H9 (cell line): ENCODE measurements around the gene ONECUT3. TPM values are rescaled to one million over a fixed set of nuclear protein-coding genes. Genes with fewer than 3 reads are reported as not detected.

Experiments used
- DNase-seq: peaks from one replicate; pipeline ENCODE4 v3.0.0-alpha.2; 2017
- H2AFZ ChIP-seq: one replicate; pipeline ENCODE4 v1.6.1; 2013; ENCODE audit warnings: mild to moderate bottlenecking, low read length, control low read depth, moderate library complexity
- H2AK5ac ChIP-seq: 2 replicates; pipeline ENCODE4 v1.6.1; 2013; ENCODE audit warnings: low read length, control low read depth, mixed read lengths; ENCODE audit not compliant: insufficient read length
- H2BK120ac ChIP-seq: one replicate; pipeline ENCODE4 v1.6.1; 2013; ENCODE audit warnings: low read depth, mild to moderate bottlenecking, low read length, control low read depth, inconsistent platforms; ENCODE audit not compliant: poor library complexity, severe bottlenecking
- H2BK12ac ChIP-seq: 2 replicates; pipeline ENCODE4 v1.6.1; 2013; ENCODE audit warnings: low read length, control low read depth, mixed read lengths, low read depth; ENCODE audit not compliant: insufficient read length
- H2BK15ac ChIP-seq: 2 replicates; pipeline ENCODE4 v1.6.1; 2013; ENCODE audit warnings: low read depth, low read length, control low read depth
- H2BK20ac ChIP-seq: one replicate; pipeline ENCODE4 v1.6.1; 2013; ENCODE audit warnings: low read depth, mild to moderate bottlenecking, low read length, control low read depth, inconsistent platforms; ENCODE audit not compliant: poor library complexity, severe bottlenecking
- H2BK5ac ChIP-seq: 2 replicates; pipeline ENCODE4 v1.6.1; 2013; ENCODE audit warnings: low read length, control low read depth, mixed read lengths; ENCODE audit not compliant: insufficient read length
- H3K14ac ChIP-seq: 2 replicates; pipeline ENCODE4 v1.6.1; 2013; ENCODE audit warnings: low read length, control low read depth; ENCODE audit not compliant: insufficient read depth
- H3K18ac ChIP-seq: 2 replicates; pipeline ENCODE4 v1.6.1; 2013; ENCODE audit warnings: low read depth, mild to moderate bottlenecking, mixed read lengths, low read length, control low read depth; ENCODE audit not compliant: insufficient read length
- H3K23ac ChIP-seq: 2 replicates; pipeline ENCODE4 v1.6.1; 2013; ENCODE audit warnings: low read length, control low read depth, mixed read lengths, low read depth; ENCODE audit not compliant: insufficient read length
- H3K23me2 ChIP-seq: 2 replicates; pipeline ENCODE4 v1.6.1; 2013; ENCODE audit warnings: low read depth, mild to moderate bottlenecking, mixed read lengths, low read length, control low read depth; ENCODE audit not compliant: insufficient read length, poor library complexity, severe bottlenecking
- H3K27ac ChIP-seq: 2 replicates; pipeline ENCODE4 v1.5.1; 2013; ENCODE audit warnings: low read length, control low read depth, mixed read lengths, low read depth; ENCODE audit not compliant: insufficient read length
- H3K27me3 ChIP-seq: 2 replicates; pipeline ENCODE4 v1.6.1; 2013; ENCODE audit warnings: low read length, control low read depth, inconsistent platforms; ENCODE audit not compliant: insufficient read depth
- H3K4ac ChIP-seq: 2 replicates; pipeline ENCODE4 v1.6.1; 2013; ENCODE audit warnings: low read depth, mild to moderate bottlenecking, control low read depth, inconsistent platforms, low read length, moderate library complexity
- H3K4me1 ChIP-seq: 2 replicates; pipeline ENCODE4 v1.6.1; 2013; ENCODE audit warnings: low read length, control low read depth, inconsistent platforms; ENCODE audit not compliant: insufficient read depth
- H3K4me2 ChIP-seq: 2 replicates; pipeline ENCODE4 v1.6.1; 2013; ENCODE audit warnings: low read length, control low read depth, mixed read lengths; ENCODE audit not compliant: insufficient read length, insufficient read depth
- H3K56ac ChIP-seq: 2 replicates; pipeline ENCODE4 v1.6.1; 2013; ENCODE audit warnings: low read depth, mild to moderate bottlenecking, mixed read lengths, low read length, control low read depth; ENCODE audit not compliant: insufficient read length
- H3K79me1 ChIP-seq: 2 replicates; pipeline ENCODE4 v1.6.1; 2013; ENCODE audit warnings: low read depth, mild to moderate bottlenecking, moderate library complexity, low read length, control low read depth, inconsistent platforms; ENCODE audit not compliant: insufficient read depth, poor library complexity, severe bottlenecking
- H3K79me2 ChIP-seq: 2 replicates; pipeline ENCODE4 v1.6.1; 2013; ENCODE audit warnings: low read length, control low read depth, inconsistent platforms; ENCODE audit not compliant: insufficient read depth
- H3K9ac ChIP-seq: 2 replicates; pipeline ENCODE4 v1.6.1; 2013; ENCODE audit warnings: low read length, control low read depth, mixed read lengths; ENCODE audit not compliant: insufficient read length; ENCODE audit errors: extremely low read depth
- H3K9me3 ChIP-seq: one replicate; pipeline ENCODE4 v1.6.1; 2013; ENCODE audit warnings: low read depth, low read length, inconsistent platforms; ENCODE audit not compliant: control insufficient read depth
- H3T11ph ChIP-seq: one replicate; pipeline ENCODE4 v1.6.1; 2013; ENCODE audit warnings: mild to moderate bottlenecking, low read length, control low read depth, inconsistent platforms
- H4K20me1 ChIP-seq: one replicate; pipeline ENCODE4 v1.6.1; 2013; ENCODE audit not compliant: control insufficient read depth, insufficient read length, insufficient read depth
- H4K5ac ChIP-seq: 2 replicates; pipeline ENCODE4 v1.6.1; 2013; ENCODE audit warnings: low read depth, mild to moderate bottlenecking, mixed read lengths, low read length, control low read depth; ENCODE audit not compliant: insufficient read length
- H4K8ac ChIP-seq: replicated peaks from 2 replicates; pipeline ENCODE4 v1.6.1; 2013; ENCODE audit warnings: low read length, control low read depth, mixed read lengths, low read depth; ENCODE audit not compliant: insufficient read length
- H4K91ac ChIP-seq: 2 replicates; pipeline ENCODE4 v1.6.1; 2013; ENCODE audit warnings: low read depth, mild to moderate bottlenecking, moderate library complexity, mixed read lengths, low read length, control low read depth; ENCODE audit not compliant: insufficient read length
- H3K27ac Mint-ChIP-seq, 3 experiments: 2 replicates in 2 of 3; 3 replicates in 1 of 3; pipeline ENCODE4 v1.8.0; 2020 to 2021; ENCODE audit warnings: mixed read lengths in 3 of 3, mild to moderate bottlenecking in 1 of 3, moderate library complexity in 1 of 3
- H3K27me3 Mint-ChIP-seq: 2 replicates; pipeline ENCODE4 v1.8.0; 2021; ENCODE audit warnings: low read depth, mild to moderate bottlenecking, moderate library complexity, mixed read lengths
- H3K36me3 Mint-ChIP-seq, 3 experiments: 2 replicates in 2 of 3; 3 replicates in 1 of 3; pipeline ENCODE4 v1.8.0; 2020 to 2021; ENCODE audit warnings: low read depth in 3 of 3, mixed read lengths in 3 of 3; ENCODE audit not compliant: insufficient read depth in 1 of 3
- H3K4me1 Mint-ChIP-seq, 2 experiments: 2 replicates each; pipeline ENCODE4 v1.8.0; 2020; ENCODE audit warnings: mixed read lengths in 2 of 2
- H3K4me3 Mint-ChIP-seq, 2 experiments: 2 replicates in 1 of 2; 3 replicates in 1 of 2; pipeline ENCODE4 v1.8.0; 2020 to 2021; ENCODE audit warnings: mild to moderate bottlenecking in 2 of 2, mixed read lengths in 2 of 2, moderate library complexity in 1 of 2
- H3K9me3 Mint-ChIP-seq, 2 experiments: 2 replicates in 1 of 2; 3 replicates in 1 of 2; pipeline ENCODE4 v1.8.0; 2020; ENCODE audit warnings: mild to moderate bottlenecking in 2 of 2, mixed read lengths in 2 of 2, moderate library complexity in 1 of 2
- CTCF ChIP-seq: fragments of 200-600 bp; sonication (generic); conservative IDR thresholded peaks from 3 replicates; pipeline ENCODE4 v1.8.0; 2021; ENCODE audit warnings: antibody characterized with exemption, mild to moderate bottlenecking
- WGBS: extraction: QIAGEN DNeasy Blood & Tissue Kit; methylation state at CpG from one replicate; pipeline ENCODE4 v1.1.7; 2013; ENCODE audit warnings: missing lambda C conversion rate, low lambda C conversion rate, mixed read lengths; ENCODE audit not compliant: insufficient read length; ENCODE audit errors: extremely low coverage; 5-methylcytosine and 5-hydroxymethylcytosine counted together
- total RNA-seq: library from RNA; stranded (reverse); gene quantifications from 2 replicates; pipeline ENCODE4 v1.2.1, GENCODE V29; 2021

ONECUT3 gene
- total RNA-seq, 1 experiment from 2014 or later: 0.04 TPM

GRCh38 chr19:1756264-1756663 lies 3.0 kb downstream of the ONECUT3 start:
- no peak overlapping the region for H3K4ac ChIP-seq
- no peak overlapping the region for H4K91ac ChIP-seq
- no peak overlapping the region for H2BK12ac ChIP-seq
- H3K27me3 Mint-ChIP-seq: peaks cover 90% of the 10 kb centered on the region
- H4K5ac ChIP-seq: no peak overlapping the region
- no peak overlapping the region for H3K18ac ChIP-seq
- no peak overlapping the region for H3T11ph ChIP-seq
- H4K20me1 ChIP-seq: no peaks in the 10 kb centered on the region
- no peak overlapping the region for H3K9ac ChIP-seq
- no peak overlapping the region for H2BK120ac ChIP-seq
- no peak for TF ChIP-seq CTCF
- peaks cover 2 to 6% of the 10 kb centered on the region in 2 experiments; a peak in 4 of 5 replicates for H3K9me3 Mint-ChIP-seq
- H2BK5ac ChIP-seq: no peak overlapping the region
- H2BK20ac ChIP-seq: no peak overlapping the region
- H3K27ac Mint-ChIP-seq: no peak overlapping the region
- no peaks in the 10 kb centered on the region for H3K79me1 ChIP-seq
- H2AK5ac ChIP-seq: no peak overlapping the region
- H3K4me3 Mint-ChIP-seq: no peak overlapping the region
- no peak overlapping the region for H2BK15ac ChIP-seq
- DNase-seq: no peak
- H3K4me2 ChIP-seq: no peak overlapping the region
- no peak overlapping the region for H2AFZ ChIP-seq
- peaks cover 2 to 25% of the 10 kb centered on the region in 2 experiments for H3K4me1 Mint-ChIP-seq
- H4K8ac ChIP-seq: no peak overlapping the region
- no peak overlapping the region for H3K23ac ChIP-seq
- H3K4me1 ChIP-seq: no peaks in the 10 kb centered on the region
- WGBS: no CpG with 5 or more reads among the region's 20 CpGs
- H3K36me3 Mint-ChIP-seq: no peaks in the 10 kb centered on the region; a peak in 1 of 7 replicates
- no peaks in the 10 kb centered on the region for H3K23me2 ChIP-seq
- no peaks in the 10 kb centered on the region for H3K79me2 ChIP-seq
- H3K27ac ChIP-seq: no peak overlapping the region
- peaks cover 90% of the 10 kb centered on the region for H3K27me3 ChIP-seq
- no peaks in the 10 kb centered on the region for H3K9me3 ChIP-seq
- H3K14ac ChIP-seq: no peak overlapping the region
- no peak overlapping the region for H3K56ac ChIP-seq
